ENCODE data around the gene TTYH2.

TTYH2 gene

DNA sequence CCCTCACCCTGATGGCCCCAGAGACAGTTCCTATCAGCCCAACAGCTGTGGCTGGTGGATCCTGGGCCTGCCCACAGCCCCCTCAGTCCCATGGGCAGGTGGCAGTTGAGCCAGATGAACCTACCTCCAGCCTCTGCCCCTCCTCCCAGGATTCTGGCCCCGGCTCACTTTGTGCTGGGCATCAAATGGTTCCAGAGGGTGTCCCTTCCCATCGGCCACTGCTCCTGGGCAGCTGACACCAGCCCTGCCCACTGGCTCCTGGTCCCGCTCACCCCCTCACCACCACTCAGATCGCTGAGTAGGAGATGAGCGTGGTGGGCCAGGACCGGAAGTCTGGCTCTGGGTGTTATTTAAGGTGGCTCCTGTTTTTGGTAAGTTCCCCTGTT lies 2.0 kb downstream of the TTYH2 start:
- no peak for DNase-seq

DNA sequence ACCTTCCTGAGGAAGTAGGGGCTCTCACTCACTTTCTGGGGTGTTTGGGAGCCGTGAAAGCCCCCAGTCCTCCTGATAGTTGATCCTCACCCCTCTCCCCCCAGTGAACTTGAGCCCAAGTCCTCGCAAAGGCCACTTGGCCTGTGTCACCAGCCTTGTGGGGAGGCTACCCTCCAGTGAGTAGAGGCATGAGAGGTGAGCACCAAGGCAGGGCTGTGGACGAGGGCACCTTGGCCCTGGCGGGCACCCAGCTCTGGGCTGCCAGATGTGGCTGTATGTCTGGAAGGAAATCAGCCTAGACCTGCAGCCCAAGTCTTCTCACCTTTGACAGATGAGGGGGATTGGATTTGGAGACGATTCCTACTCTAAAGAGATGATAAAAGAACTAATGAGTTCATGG lies 3.1 kb downstream of the TTYH2 start:
- DNase-seq, result no peak

DNA sequence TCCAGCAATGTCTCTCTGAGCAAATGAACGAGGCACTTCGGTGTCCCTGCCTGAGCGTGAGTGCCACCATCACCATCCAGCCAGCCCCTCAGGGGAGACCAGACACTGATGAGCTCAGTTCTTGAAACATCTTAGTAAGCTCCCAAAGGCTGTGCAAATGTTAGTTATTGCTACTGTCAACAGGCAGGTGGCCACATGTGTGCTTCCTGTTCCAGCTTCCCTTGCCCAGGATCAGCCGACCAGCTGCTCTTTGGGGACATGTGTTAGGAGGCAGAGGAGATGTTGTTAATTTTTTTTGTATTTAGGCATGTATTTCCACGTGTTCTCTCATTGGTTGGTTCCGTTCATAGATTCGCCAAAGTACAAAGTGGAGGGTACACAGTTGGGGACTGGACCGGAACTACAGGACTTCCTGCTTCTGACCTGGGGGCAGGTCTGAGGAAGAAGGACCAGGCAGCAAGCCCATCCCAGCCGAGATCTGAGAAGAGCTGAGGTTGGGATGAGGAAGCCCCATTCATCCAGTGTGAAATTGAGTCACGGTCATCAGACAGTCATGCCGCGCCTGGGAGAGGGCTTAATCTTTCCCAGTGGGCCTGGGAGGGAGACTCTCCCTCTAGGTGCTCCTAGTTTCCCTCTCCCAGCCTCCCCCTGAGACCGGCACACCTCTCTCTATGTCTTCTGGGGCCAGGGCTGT lies 3.8 kb downstream of the TTYH2 start:
- no peak for DNase-seq

DNA sequence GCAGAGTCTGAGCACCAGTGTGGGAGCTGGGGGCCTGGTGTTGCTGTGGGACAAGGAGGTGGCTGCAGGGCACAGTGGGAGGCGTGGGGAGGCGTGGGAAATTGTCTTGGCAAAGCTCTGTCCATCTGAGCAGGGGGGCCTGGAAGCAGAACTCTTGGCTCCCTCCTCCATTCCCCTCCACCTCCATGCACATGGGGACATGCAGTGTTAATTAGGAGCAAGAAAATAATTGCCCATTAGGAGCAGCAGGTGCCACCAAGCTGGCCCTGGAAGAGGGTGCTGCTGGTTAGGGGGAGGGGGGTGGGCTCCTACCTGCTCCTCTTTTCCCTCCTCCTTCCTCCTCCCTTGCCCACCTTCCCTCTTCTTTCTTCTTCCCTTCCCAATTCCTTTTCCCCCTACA lies 4.5 kb downstream of the TTYH2 start:
- no peak for DNase-seq

DNA sequence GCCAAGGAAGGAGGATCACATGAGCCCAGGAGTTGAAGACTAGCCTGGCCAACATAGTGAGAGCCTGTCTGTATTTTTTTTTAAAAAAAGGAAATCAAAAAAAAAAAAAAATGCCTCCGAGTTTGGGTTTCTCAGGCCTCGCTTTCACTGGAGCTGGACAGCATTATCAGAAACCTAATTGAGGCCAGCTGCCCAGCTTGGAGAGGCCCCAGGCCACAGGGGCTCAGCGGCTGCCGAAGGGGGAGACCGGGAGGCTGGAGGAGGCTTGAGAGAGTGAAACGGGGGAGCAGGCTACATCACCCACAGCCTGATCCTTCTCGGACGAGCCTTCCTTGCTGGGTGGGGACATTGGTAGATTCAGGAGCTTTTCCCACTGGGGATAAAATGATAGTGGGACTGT lies 5.1 kb downstream of the TTYH2 start:
- DNase-seq, result no peak

DNA sequence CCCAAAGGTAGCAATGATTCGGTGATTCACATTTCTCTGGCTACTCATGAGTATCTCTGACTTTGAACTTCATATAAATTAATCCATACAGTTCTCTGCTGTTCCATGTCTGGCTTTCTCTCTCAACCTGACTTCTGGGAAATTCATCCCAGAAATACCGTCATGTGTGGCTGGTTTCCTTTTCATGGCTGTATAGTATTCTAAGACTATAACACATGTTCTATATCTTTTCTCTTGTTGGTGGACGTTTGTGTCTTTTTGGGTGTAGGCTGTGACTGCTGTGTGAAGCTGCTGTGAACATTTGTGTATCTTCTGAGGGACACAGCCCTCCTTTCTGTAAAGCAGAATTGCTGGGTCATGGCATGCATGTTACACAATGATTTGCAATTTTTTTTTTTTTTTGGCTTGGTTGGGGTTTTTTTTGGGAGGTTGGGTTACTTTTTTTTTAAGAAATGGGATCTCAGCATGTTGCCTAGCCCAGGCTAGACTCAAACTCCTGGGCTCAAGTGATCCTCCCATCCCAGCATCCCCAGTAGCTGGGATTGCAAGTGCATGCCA lies 6.3 kb downstream of the TTYH2 start:
- DNase-seq, result no peak

DNA sequence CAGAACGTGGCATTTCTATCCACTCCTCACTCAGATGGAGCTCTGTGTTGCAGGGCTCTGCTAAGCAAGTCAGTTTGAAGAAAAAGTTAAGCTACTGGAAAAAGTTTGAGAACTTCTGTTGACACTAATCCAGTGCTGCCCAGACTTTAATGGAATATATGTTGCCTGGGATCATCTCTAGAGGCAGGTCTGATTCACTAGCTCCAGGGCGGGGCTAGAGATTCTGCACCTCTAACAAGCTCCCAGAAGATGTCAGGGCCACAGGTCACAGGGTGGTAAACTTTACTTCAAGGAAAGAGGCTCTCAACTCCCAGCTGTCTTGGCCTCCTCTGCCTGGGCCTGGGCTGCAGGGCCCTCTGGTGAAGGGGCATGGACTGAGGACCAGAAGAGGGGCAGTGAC lies 6.8 kb downstream of the TTYH2 start:
- no peak for DNase-seq

DNA sequence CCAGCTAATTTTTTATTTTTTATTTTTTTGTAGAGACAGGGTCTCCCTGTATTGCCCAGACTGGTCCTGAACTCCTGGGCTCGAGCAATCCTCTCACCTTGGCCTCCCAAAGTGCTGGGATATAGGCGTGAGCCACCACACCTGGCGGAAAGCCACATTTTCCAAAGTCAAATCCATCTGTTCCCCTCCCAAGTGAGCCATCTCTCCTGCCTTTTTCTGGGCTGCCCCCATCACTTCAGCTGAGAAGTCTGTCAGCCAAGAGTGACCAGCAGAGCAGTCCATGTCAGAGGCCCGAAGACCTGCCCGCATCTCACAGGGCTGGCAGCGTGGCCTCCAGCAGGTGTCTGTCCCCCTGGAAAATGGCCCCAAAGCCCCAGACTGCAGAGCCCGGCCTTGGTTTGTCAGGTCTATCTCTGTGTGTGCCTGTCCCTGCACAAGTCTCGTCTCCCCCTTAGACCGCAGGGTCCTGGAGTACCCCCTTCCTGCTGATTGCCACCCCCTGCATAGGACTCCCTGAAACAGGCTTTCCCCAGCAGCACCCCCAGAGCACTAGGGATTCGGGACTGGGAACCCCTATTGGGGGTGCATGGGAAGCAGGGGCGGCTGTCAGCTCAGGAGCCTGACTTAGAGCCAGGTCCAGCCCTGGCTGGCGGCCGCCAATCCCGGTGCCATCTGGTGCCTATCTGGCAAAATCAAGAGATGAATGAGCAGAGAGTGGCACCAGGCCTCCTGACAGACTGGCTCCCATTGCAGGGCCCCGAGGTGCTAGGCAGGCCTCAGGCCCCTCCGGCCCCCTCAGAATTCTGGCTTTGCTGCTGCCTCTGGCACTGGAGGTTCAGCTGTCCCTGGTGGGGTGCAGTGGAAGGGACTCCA lies 7.8 kb downstream of the TTYH2 start:
- DNase-seq, result peak; percentile 55 to 81

DNA sequence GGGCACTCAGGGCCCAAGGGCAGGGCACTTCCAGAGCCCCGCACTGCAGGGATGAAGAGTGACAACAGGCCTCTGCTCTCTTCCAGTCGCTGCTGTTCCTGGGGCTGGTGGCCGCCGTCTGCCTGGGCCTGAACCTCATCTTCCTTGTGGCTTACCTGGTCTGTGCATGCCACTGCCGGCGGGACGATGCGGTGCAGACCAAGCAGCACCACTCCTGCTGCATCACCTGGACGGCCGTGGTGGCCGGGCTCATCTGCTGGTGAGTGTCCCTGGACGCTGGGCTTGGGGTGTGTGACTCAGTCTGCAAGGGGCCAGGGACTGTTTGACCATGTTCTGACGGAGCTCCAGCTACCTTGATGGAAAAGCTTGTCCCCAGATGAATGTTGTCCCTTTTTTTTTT lies 9.0 kb downstream of the TTYH2 start:
- no peak for DNase-seq

DNA sequence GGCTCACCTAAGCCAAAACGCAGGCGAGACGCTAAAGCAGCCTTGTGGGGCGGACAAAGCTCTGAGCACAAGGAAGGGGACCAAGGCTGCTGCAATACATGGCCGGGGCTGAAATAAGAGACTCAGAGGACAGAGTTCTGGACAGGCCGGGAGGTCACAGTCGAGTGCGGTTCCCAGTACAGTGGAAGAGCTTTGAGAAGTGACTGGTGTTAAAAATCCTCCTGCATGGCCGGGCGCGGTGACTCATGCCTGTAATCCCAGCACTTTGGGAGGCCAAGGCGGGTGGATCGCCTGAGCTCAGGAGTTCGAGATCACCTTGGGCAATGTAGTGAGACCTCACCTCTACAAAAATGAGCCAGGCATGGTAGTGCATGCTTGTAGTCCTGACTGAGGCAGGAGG lies 10.5 kb downstream of the TTYH2 start:
- no peak for DNase-seq

DNA sequence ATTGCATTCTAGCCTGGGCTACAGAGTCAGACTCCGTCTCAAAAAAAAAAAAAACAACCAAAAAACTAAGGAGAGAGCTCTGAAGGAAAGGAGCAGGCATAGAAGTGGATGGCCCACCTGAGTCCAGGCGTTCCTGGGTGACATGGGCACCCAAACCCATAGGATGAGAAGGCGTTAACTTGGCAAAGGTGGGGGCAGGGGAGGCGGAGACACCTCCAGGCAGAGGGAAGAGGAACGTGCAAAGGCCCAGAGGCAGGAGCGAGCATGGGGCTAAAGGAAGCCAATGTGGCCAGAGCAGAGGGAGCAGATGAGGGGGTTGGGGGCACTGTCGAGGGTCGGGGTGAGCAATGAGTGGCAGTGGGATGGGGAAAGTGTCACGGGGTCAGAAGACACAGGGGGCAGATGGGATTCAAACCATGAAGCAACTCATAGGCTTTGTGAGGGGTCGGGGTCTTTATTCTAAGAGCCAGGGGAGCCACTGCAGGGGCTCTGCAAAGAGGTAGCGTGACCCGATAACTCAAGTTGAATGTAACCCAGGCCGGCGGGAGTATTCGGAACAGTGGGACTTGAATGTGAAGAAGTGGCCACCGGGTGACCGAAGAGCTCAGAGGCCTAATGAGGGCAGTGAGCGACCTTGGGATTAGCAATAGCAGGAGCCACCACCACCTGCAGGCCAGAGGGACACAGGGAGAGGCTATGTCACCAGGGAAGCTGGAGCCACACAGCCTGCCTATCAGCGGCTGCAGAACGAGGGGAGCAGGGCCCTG lies 11.8 kb downstream of the TTYH2 start:
- no peak for DNase-seq

DNA sequence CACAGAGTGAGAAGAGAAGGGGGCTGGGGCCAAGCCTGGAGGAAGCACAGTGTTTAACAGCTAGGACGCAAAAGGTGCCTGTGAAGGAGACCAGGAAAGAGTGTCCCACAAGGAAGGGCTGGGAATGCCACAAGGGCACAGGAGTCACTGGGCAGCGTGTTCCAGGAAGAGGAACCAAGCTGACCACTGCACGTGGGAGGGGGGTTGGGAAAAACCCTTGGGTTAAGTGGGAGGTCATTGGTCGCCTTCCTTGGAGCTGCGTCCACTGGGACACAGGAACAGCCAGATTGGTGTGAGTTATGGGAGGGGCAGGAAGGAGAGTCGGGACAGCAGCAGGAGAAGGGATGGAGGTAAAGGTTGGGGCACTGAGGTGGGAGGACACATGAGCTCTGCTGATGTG lies 12.9 kb downstream of the TTYH2 start:
- DNase-seq, result no peak

DNA sequence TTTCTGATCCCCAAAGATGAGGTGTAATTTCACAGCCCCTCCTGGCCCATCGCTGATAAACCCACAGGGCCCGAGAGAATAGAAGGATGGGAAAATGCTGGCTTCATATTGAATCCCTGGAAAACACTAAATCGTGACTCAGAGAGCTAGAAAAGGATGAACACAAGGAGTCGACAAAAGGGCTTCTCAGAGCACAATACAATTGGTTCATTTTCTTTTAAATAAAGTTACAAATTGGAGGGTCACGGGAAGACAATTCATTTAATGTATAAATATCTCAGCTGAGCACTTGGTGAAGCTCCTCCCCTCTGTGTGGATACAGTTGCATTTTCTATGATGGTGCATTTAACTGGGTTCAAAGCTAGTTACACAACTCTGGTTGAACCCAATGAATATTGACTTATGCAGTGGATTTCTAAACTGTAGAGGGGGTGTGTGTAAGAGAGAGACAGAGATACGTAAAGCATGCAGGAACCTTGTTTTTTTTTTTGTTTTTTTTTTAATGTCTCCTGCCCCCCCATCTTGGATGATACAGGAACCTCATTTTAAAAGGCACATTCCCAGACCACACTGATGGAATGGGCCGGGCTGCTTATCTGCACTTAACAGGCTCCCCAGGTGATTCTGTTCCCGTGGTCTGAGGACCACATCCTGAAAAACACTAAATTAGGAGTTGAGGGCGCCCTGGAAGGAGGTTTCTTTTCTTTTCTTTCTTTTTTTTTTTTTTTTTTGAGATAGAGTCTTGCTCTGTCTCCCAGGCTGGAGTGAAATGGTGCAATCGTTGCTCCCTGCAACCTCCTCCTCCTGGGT lies 14.1 kb downstream of the TTYH2 start:
- DNase-seq, result no peak

DNA sequence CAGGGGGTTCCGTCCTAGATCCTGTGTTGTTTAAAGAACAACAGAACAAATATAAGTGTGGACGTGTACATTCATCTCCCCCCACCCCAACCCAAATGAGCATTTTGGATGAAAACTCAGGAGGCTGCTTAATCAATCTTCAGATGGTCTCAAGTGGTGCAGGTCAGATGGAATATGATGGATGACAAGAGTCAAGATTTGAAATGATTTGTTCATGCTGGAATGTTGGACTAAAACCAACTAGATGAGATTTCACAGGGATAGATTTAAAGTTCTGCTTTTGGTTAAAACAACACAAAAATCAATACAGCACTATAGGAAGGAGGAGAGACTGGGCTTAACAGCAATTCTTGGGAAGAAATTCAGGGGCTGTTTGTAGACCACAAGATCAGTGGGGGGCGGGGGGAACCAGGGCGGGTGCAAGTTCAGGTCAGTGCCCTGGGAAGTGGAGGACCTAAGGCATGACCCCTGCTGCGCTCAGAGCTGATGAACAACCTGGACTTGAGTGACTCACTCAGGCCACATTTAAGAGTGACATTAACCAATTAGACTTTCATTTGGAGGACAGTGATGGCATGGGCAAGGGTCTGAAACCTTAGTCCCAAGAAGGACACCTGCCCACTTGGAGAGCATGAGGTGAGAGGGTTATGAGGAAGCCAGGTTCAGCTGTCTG lies 15.1 kb downstream of the TTYH2 start:
- no peak for DNase-seq

DNA sequence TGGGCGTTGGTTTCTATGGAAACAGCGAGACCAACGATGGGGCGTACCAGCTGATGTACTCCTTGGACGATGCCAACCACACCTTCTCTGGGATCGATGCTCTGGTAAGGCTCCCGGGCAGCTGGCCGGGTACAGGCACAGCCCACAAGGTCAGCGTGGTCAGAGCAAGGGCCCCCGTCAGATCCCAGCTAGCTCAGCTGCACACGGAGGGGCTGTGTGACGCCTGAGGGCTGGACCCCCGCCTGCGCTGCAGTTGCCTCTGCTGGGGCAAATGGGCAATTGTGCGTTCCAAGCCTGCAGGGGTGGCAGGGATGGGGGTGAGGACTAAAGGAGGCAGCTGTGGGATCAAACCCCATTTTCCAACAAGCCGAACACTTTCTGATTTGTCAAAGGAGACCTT lies 17.5 kb downstream of the TTYH2 start:
- DNase-seq, result no peak

DNA sequence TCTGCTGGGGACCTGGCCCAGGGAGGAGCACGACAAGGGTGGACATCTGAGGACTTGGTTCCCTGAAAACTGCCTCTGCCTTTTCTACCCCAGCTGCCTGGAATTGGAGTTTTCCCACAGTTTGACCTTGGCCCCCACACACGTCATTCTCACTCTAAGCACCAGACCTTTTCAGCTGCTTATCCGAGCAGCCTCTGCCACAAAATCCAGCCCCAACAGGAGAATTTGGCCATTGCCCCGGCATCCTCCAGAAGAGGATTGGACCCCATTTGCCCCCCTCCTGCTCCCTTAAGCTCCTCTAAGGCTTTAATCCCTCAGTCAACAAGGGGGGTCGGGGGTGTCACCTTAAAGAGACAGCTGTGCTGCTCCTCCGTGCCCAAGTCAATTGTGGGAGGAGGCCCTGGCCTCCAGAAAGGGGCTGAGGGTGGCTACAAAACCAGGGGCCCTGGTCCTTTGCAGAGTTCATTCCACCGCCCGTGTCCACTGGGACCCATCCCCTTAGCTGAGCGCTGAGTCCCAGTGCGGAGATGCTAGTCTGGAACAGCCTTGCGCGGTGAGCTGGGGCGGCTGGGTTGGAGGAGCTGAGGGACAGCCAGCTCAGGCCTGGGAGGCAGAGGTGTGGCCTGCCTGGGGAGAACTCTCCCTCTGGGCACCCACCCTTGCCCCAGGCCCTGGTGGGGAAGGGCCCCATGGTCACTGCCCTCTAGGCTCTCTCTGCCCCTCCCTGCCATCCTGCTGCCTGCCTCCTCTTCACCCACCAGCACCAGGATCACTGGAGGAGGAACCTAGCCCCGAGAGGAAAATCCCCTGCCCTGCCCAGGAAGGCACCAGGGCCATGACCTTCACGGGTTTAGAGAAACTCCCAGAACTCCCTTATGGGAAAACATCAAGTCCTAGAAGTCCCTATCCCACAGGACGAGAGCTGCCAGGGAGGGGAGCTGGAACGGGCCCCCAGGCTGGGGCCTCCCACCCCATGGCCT lies 18.8 kb downstream of the TTYH2 start:
- no peak for DNase-seq

DNA sequence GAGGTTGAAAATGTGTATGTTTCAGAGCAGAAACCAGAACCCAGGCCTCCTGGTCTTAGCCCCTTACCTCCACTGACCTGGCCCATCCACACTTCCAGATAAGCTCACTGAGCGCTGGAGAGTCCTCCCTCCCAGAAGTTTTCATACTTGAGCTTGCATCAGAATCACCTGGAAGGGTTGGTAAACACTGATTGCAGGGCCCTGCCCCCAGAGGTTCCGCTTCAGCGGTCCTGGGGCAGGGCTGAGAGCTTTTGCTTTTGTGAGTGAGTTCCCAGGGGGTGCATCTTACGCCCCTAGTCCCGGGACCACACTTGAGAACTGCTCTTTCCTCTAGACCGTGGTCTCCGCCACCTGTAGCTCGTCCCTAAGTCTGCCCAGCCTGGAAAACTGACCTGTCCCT lies 20.6 kb downstream of the TTYH2 start:
- no peak for DNase-seq

DNA sequence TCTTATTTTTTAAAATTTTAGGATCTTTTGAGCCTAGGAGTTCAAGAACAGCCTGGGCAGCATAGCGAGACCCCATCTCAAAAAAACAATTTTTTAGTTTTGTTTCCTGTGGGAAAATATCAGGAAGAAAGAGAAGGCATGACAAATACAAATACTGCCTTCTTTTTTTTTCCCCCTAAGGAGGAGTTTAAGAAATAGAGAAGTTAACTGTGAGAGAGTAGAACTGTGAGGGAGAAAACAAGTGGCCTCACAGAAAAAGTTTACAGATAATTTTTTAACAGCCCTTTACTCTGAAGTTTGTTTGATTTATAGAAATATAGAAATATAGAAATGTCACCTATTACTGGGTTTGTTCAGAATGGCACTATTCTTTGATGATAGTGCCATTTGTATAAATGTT lies 21.1 kb downstream of the TTYH2 start:
- DNase-seq, result no peak

DNA sequence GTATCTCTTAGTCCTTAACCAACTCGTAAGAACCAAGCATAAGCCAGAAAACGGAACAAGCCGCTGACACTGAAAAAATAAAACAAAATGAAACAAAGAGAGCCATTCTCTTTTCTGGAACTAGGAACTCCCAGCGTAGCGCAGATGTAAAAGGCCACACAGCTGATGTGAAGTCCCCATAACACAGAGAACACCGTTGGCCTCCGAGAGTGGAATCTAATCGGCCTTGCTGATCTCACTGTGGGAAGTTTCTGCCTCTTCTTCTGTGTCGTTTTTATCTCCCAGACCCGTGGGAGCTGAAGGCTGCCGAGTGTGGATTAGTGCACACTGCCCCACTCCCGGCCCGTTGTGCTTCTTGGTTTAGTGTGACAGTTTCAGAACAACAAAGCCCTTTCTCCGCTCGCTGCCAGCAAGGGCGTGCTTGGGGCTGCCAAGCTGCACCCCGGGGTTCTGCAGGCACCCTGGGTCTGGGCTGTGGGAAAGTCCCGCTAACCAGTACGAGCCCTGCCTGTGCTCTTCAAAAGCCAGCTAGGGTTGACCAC lies 21.7 kb downstream of the TTYH2 start:
- no peak for DNase-seq

DNA sequence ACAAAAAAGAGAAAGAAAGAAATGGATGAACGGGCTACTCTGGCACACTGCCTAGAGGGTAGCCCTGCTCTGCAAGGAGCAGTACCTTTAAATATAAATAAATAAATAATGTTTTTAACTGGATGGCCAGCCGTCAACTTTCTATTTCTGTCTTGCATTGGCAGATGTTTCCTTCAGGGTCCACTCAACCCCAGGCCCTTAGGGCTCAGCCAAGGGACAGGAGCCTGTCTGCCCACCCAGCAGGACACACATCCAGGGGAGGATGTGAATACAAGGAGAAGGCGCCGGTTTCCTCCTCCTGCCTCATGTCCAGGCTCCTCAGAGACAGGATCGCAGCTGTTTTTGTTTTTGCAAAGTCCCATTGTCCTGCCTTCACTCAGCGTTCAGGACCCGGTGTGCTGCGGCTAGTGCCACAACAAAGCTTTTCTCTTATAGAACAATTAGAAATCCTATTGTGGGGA lies 22.6 kb downstream of the TTYH2 start:
- no peak for DNase-seq
